H54 (cell line): ENCODE results near the gene THTPA.
A peak's percentile ranks its signal among the peaks of the same experiment; 100 is the strongest.

Experiments used
- DNase-seq: peaks from one replicate; pipeline ENCODE4 v3.0.0; 2011; ENCODE audit warnings: low spot score, mixed read lengths; ENCODE audit not compliant: insufficient read length
- FAIRE-seq: peaks from 3 replicates; lab custom pipeline; 2011; peaks lifted over from hg19 to GRCh38; lab: Jason Lieb, UNC
- POLR2A ChIP-seq: IDR thresholded peaks from 2 replicates; pipeline ENCODE4 v1.6.1; 2011; ENCODE audit warnings: low read depth, mild to moderate bottlenecking, low read length

Gene THTPA

GRCh38 chr14:23564181-23564812 is 8.2 kb downstream of the THTPA start:
- FAIRE-seq: no peak
- DNase-seq: no peak
- TF ChIP-seq POLR2A: no peak

GRCh38 chr14:23564876-23565275 is 8.8 kb downstream of the THTPA start:
- no peak for DNase-seq
- FAIRE-seq: no peak
- no peak for TF ChIP-seq POLR2A

- no peak for TF ChIP-seq POLR2A
- DNase-seq: no peak
- no peak for FAIRE-seq
These were observed 9.6 kb downstream of the THTPA start for GRCh38 chr14:23565626-23566025.

- TF ChIP-seq POLR2A: no peak
- no peak for DNase-seq
- no peak for FAIRE-seq
These were observed 10.2 kb downstream of the THTPA start for GRCh38 chr14:23566112-23566777.

- no peak for DNase-seq
- FAIRE-seq: no peak
- no peak for TF ChIP-seq POLR2A
These were observed 10.7 kb downstream of the THTPA start for GRCh38 chr14:23566778-23567185.

GRCh38 chr14:23567186-23568020 is 11.3 kb downstream of the THTPA start, which contains the start of gene AP1G2:
TSS of gene AP1G2 (minus strand) at chr14:23567791. CDS start at chr14:23567314, 477 bp downstream.
- peak; percentile 38 for FAIRE-seq
- no peak for TF ChIP-seq POLR2A
- DNase-seq: no peak

- TF ChIP-seq POLR2A: no peak
- DNase-seq: no peak
These were observed 12.0 kb downstream of the THTPA start for GRCh38 chr14:23568021-23568599.

GRCh38 chr14:23568600-23569331 is 12.7 kb downstream of the THTPA start:
- DNase-seq (no peak), FAIRE-seq (no peak)
- TF ChIP-seq POLR2A: no peak

More at GRCh38 chr14:23568021-23568599, 12.0 kb downstream of the THTPA start:
- no peak for FAIRE-seq

GRCh38 chr14:23569443-23570151 is 13.5 kb downstream of the THTPA start:
- TF ChIP-seq POLR2A: no peak
- DNase-seq (no peak), FAIRE-seq (no peak)

GRCh38 chr14:23570806-23571483 is 14.9 kb downstream of the THTPA start:
- no peak for DNase-seq
- no peak for FAIRE-seq
- TF ChIP-seq POLR2A: no peak

GRCh38 chr14:23571701-23572523 is 15.8 kb downstream of the THTPA start:
- no peak for DNase-seq
- no peak for FAIRE-seq
- no peak for TF ChIP-seq POLR2A

- no peak for TF ChIP-seq POLR2A
- DNase-seq: no peak
- no peak for FAIRE-seq
These were observed 16.4 kb downstream of the THTPA start for GRCh38 chr14:23572524-23572828.
